Liver (tissue), 9 donors: ENCODE results near the gene NTNG1. TPM values are rescaled to one million over a fixed set of nuclear protein-coding genes. Genes with fewer than 3 reads are reported as not detected.

Source experiments
- DNase-seq: peaks from one replicate; pipeline ENCODE4 v3.0.0-alpha.2; 2017; ENCODE audit warnings: low spot score
- H3K27ac ChIP-seq, 2 donors: one replicate each; pipeline ENCODE4 v1.7.0; 2013; ENCODE audit warnings: inconsistent platforms in 2 of 2, low read length in 2 of 2, control low read depth in 1 of 2, low read depth in 1 of 2, mild to moderate bottlenecking in 1 of 2
- H3K27me3 ChIP-seq, 4 donors: one replicate each; pipeline versions ENCODE4 v1.6.1 to v1.7.0; 2013; ENCODE audit warnings: low read length in 3 of 4, inconsistent platforms in 1 of 4, mild to moderate bottlenecking in 1 of 4, moderate library complexity in 1 of 4; ENCODE audit not compliant: control insufficient read depth in 4 of 4, insufficient read depth in 4 of 4
- H3K36me3 ChIP-seq, 4 donors: one replicate each; pipeline versions ENCODE4 v1.6.1 to v1.7.0; 2013; ENCODE audit warnings: low read length in 3 of 4, mild to moderate bottlenecking in 3 of 4, low read depth in 1 of 4, moderate library complexity in 1 of 4; ENCODE audit not compliant: control insufficient read depth in 4 of 4, insufficient read depth in 3 of 4
- H3K4me1 ChIP-seq, 4 donors: one replicate each; pipeline versions ENCODE4 v1.6.1 to v1.7.0; 2013; ENCODE audit warnings: low read length in 3 of 4, mild to moderate bottlenecking in 3 of 4, moderate library complexity in 1 of 4; ENCODE audit not compliant: control insufficient read depth in 4 of 4, insufficient read depth in 4 of 4
- H3K4me3 ChIP-seq, 3 donors: one replicate each; pipeline versions ENCODE4 v1.6.1 to v1.7.0; 2013; ENCODE audit warnings: low read length in 3 of 3, control low read depth in 1 of 3, low read depth in 1 of 3, mild to moderate bottlenecking in 1 of 3
- H3K9ac ChIP-seq, 2 donors: one replicate each; pipeline ENCODE4 v1.7.0; 2013; ENCODE audit warnings: low read length in 2 of 2, mild to moderate bottlenecking in 2 of 2, moderate library complexity in 2 of 2, control low read depth in 1 of 2, low read depth in 1 of 2
- H3K9me3 ChIP-seq, 4 donors: one replicate each; pipeline versions ENCODE4 v1.6.1 to v1.7.0; 2013; ENCODE audit warnings: low read length in 3 of 4; ENCODE audit not compliant: control insufficient read depth in 4 of 4
- EGR1 ChIP-seq, 2 donors: IDR thresholded peaks; 2 replicates each; pipeline ENCODE4 v1.6.1; 2016 to 2018; ENCODE audit warnings: antibody characterized with exemption in 2 of 2, low read depth in 2 of 2
- FOXA1 ChIP-seq: IDR thresholded peaks from 2 replicates; pipeline ENCODE4 v1.6.1; 2016; ENCODE audit warnings: antibody characterized with exemption
- GABPA ChIP-seq, 2 donors: IDR thresholded peaks in 1 of 2; conservative IDR thresholded peaks in 1 of 2; 2 replicates each; pipeline ENCODE4 v1.6.1; 2016; ENCODE audit warnings: antibody characterized with exemption in 2 of 2, mild to moderate bottlenecking in 1 of 2, moderate library complexity in 1 of 2
- HNF4G ChIP-seq: IDR thresholded peaks from 2 replicates; pipeline ENCODE4 v1.6.1; 2016; ENCODE audit warnings: antibody characterized with exemption
- NR2F2 ChIP-seq: IDR thresholded peaks from 2 replicates; pipeline ENCODE4 v1.6.1; 2016; ENCODE audit warnings: antibody characterized with exemption
- RXRA ChIP-seq, 2 donors: IDR thresholded peaks; 2 replicates each; pipeline ENCODE4 v1.6.1; 2017 to 2018; ENCODE audit warnings: antibody characterized with exemption in 2 of 2, mild to moderate bottlenecking in 1 of 2
- SP1 ChIP-seq: IDR thresholded peaks from 2 replicates; pipeline ENCODE4 v1.6.1; 2018; ENCODE audit warnings: antibody characterized with exemption, mild to moderate bottlenecking
- TAF1 ChIP-seq: conservative IDR thresholded peaks from 2 replicates; pipeline ENCODE4 v1.6.1; 2016; ENCODE audit warnings: antibody characterized with exemption, mild to moderate bottlenecking
- YY1 ChIP-seq: IDR thresholded peaks from 2 replicates; pipeline ENCODE4 v1.6.1; 2016; ENCODE audit warnings: antibody characterized with exemption, mild to moderate bottlenecking
- WGBS: extraction: QIAGEN DNeasy Blood & Tissue Kit; methylation state at CpG from one replicate; pipeline ENCODE4 v1.1.7; 2013; 5-methylcytosine and 5-hydroxymethylcytosine counted together
- polyA plus RNA-seq, 2 donors: library from polyadenylated mRNA; stranded (reverse) in 1 of 2; unstranded in 1 of 2; fragments of 200-250 nt in 1 of 2; fragments of >200 nt in 1 of 2; fragmentation: Nextera tagmentation in 1 of 2; extraction: Ambion mirVana in 1 of 2; gene quantifications; one replicate each; pipeline versions ENCODE4 v1.2.1 to v1.2.3, GENCODE V29; 2013 to 2015
- total RNA-seq, 2 donors: library from RNA; depleted of rRNA; stranded (reverse); fragments of >200 nt; gene quantifications; one replicate each; pipeline ENCODE4 v1.2.3, GENCODE V29; 2014
- TF ChIP-seq, protein P1 (sequence below): IDR thresholded peaks from 2 replicates; pipeline ENCODE4 v1.6.1; 2016; ENCODE audit warnings: antibody characterized with exemption
- TF ChIP-seq, protein P2 (sequence below): IDR thresholded peaks from 2 replicates; pipeline ENCODE4 v1.6.1; 2016; ENCODE audit warnings: antibody characterized with exemption, mild to moderate bottlenecking
- TF ChIP-seq, protein P3 (sequence below): fragments of 150-350 bp; IDR thresholded peaks from 2 replicates; pipeline ENCODE4 v1.5.1; 2017; ENCODE audit warnings: improper control_type of control experiment, low read depth, low read length; ENCODE audit not compliant: missing input control
- TF ChIP-seq, protein P4 (sequence below): IDR thresholded peaks from 2 replicates; pipeline ENCODE4 v1.6.1; 2016; ENCODE audit warnings: antibody characterized with exemption
- donor health status: healthy.
- donor health status: healthy.
- donor health status: healthy.
- donor health status: healthy.
- donor health status: healthy.

Gene NTNG1
- total and polyA plus RNA-seq, 4 donors: under 0.01 TPM; not detected in 2

DNA sequence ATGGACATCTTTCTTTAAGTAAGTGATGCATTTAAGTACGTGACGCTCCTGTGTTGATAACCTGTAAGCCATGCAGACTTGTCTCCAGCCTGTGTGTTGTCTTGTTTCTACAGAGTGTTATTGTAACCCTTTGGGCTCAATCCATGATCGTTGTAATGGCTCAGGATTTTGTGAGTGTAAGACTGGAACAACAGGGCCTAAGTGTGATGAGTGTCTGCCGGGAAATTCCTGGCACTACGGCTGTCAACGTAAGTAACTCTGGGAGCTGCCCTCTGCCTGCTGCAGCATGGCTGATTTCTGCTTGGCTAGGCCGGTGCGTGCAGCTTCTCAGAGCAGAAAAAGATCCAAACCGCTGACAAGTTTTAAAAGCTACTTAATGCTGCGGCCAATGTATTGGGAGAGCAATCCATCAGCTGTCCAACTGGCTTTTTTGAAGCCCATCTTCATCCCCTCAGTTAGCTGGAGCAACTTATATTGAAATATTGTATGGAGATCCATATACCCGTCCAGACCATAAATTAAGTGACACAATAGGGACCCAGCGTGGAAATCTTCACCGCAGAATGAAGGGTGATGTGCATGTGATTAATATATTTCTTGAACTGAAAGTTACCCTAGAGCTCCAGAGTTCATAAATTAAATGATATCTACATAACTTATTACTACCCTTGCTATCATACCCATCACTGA lies 295.9 kb downstream of the NTNG1 start:
- no peak overlapping the region for H3K4me3 ChIP-seq
- TF ChIP-seq, protein P1, sequence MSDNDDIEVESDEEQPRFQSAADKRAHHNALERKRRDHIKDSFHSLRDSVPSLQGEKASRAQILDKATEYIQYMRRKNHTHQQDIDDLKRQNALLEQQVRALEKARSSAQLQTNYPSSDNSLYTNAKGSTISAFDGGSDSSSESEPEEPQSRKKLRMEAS: no peak
- TF ChIP-seq, protein P2, sequence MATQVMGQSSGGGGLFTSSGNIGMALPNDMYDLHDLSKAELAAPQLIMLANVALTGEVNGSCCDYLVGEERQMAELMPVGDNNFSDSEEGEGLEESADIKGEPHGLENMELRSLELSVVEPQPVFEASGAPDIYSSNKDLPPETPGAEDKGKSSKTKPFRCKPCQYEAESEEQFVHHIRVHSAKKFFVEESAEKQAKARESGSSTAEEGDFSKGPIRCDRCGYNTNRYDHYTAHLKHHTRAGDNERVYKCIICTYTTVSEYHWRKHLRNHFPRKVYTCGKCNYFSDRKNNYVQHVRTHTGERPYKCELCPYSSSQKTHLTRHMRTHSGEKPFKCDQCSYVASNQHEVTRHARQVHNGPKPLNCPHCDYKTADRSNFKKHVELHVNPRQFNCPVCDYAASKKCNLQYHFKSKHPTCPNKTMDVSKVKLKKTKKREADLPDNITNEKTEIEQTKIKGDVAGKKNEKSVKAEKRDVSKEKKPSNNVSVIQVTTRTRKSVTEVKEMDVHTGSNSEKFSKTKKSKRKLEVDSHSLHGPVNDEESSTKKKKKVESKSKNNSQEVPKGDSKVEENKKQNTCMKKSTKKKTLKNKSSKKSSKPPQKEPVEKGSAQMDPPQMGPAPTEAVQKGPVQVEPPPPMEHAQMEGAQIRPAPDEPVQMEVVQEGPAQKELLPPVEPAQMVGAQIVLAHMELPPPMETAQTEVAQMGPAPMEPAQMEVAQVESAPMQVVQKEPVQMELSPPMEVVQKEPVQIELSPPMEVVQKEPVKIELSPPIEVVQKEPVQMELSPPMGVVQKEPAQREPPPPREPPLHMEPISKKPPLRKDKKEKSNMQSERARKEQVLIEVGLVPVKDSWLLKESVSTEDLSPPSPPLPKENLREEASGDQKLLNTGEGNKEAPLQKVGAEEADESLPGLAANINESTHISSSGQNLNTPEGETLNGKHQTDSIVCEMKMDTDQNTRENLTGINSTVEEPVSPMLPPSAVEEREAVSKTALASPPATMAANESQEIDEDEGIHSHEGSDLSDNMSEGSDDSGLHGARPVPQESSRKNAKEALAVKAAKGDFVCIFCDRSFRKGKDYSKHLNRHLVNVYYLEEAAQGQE: no peak
- TF ChIP-seq HNF4G (no peak), SP1 (no peak), NR2F2 (no peak), EGR1 (IDR thresholded peaks at IDR 0.05; ENCODE audit: low read depth in 2 of 2) (no peak), YY1 (no peak), RXRA (IDR thresholded peaks at IDR 0.05) (no peak), GABPA (IDR thresholded peaks at IDR 0.05 in 1 of 2, conservative IDR thresholded peaks at IDR 0.05 in 1 of 2) (no peak)
- TF ChIP-seq, protein P3, sequence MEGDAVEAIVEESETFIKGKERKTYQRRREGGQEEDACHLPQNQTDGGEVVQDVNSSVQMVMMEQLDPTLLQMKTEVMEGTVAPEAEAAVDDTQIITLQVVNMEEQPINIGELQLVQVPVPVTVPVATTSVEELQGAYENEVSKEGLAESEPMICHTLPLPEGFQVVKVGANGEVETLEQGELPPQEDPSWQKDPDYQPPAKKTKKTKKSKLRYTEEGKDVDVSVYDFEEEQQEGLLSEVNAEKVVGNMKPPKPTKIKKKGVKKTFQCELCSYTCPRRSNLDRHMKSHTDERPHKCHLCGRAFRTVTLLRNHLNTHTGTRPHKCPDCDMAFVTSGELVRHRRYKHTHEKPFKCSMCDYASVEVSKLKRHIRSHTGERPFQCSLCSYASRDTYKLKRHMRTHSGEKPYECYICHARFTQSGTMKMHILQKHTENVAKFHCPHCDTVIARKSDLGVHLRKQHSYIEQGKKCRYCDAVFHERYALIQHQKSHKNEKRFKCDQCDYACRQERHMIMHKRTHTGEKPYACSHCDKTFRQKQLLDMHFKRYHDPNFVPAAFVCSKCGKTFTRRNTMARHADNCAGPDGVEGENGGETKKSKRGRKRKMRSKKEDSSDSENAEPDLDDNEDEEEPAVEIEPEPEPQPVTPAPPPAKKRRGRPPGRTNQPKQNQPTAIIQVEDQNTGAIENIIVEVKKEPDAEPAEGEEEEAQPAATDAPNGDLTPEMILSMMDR: no peak
- TF ChIP-seq, protein P4, sequence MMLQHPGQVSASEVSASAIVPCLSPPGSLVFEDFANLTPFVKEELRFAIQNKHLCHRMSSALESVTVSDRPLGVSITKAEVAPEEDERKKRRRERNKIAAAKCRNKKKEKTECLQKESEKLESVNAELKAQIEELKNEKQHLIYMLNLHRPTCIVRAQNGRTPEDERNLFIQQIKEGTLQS: no peak
- no peaks in the 10 kb centered on the region for H3K36me3 ChIP-seq
- no peaks in the 10 kb centered on the region for H3K4me1 ChIP-seq
- 91% methylated on average over 13 of the region's 13 CpGs for WGBS
- no peaks in the 10 kb centered on the region for H3K9me3 ChIP-seq
- H3K27me3 ChIP-seq: no peaks in the 10 kb centered on the region
- no peak for DNase-seq
- H3K27ac ChIP-seq: no peak overlapping the region
- H3K9ac ChIP-seq: no peak overlapping the region

DNA sequence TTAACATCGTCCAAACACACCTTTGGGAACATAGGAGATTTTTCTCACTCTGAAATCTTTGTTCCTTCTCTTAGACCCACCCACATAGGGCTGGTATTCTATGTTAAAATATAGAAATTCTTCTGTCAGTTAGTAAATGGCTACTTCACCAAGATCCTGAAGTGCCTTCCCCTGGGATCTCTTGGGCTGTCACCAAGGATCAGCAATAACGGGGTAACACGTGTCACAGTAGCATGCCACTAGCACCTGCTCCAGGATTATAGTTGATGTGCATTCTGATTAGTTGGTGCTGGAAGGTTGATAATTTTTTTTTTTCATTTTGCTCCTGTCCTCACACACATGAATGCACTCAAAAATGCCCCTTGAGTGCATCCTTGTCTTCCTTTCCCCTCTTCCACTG lies 298.7 kb downstream of the NTNG1 start:
- H3K4me3 ChIP-seq: no peak overlapping the region
- H3K9me3 ChIP-seq: no peaks in the 10 kb centered on the region
- WGBS: 76% methylated on average over 3 of the region's 3 CpGs
- no peaks in the 10 kb centered on the region for H3K36me3 ChIP-seq
- H3K4me1 ChIP-seq: no peaks in the 10 kb centered on the region
- DNase-seq: no peak
- no peak overlapping the region for H3K27ac ChIP-seq
- no peak for TF ChIP-seq GABPA (IDR thresholded peaks at IDR 0.05 in 1 of 2, conservative IDR thresholded peaks at IDR 0.05 in 1 of 2)
- no peak for TF ChIP-seq NR2F2
- no peak for TF ChIP-seq FOXA1
- no peak for TF ChIP-seq EGR1 (IDR thresholded peaks at IDR 0.05; ENCODE audit: low read depth in 2 of 2)
- TF ChIP-seq, protein P1: no peak
- TF ChIP-seq, protein P4: no peak
- TF ChIP-seq TAF1: no peak
- TF ChIP-seq RXRA (IDR thresholded peaks at IDR 0.05): no peak
- no peaks in the 10 kb centered on the region for H3K27me3 ChIP-seq
- H3K9ac ChIP-seq: no peak overlapping the region
